DLD1 (cell line): ENCODE measurements around the gene PTPRN2.
"Not testable (repeated sequence)": the region's sequence is repeated elsewhere in the genome, so short reads cannot be mapped to it uniquely, and the experiment has no call there.

ENCODE experiments used
- in situ Hi-C: cut with HindIII; loops from 2 replicates; pipeline ENCODE4 v1.10.0; 2017; ENCODE audit warnings: low sequenced_read_pairs

Gene PTPRN2

DNA sequence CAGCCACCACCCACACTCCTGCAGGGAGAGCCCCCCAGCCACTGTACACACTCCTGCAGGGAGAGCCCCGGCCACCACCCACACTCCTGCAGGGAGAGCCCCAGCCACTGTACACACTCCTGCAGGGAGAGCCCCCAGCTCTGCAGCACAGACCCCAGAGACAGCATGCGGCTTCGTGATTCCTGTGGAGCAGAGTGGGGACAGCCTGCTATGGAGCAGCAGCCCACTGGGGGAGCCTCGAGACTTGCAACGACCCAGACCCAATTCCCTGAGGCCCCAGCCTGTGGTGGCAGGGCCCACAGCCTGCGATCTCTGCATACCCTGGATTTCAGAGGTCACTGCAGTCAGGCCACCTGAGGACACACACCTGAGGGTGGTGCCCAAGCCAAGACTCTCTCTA, 727.7 kb downstream of the PTPRN2 start:
- in situ Hi-C loops, result no loop called here

- in situ Hi-C loops, result no loop called here
These were observed 730.0 kb downstream of the PTPRN2 start for GRCh38 chr7:157857578-157858075.

DNA sequence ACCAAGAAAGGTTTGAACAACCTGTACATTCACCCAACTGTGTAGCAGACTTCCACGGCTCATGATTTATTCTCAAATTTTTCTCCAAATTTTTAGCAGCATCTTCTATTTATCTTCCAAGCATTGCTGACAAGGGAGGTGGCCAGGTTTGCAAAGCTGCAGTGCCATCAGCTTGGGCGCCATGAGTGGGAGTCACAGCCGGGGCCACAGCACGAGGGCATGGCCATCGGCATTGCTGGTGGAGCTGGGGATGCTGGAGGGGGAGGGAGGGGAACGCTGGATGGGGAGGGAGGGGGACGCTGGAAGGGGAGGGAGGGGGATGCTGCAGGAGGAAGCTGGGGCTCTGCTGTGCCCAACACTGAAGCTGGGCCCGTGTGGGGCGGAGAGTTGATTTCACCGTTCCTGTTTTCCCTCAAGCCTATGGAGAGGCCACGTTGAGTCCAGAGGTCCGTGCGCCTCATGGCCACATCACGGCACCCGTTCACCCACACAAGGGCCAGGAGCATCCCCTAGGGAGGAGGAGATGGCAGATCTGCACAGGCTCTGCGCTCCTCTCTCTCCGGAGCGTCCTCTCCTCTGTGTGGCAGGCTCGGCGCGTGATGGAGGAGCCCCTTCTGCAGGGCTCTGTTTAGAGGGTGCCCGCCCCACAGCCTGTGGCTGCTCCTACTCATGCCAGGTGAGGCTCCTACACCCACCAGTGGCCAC, 730.6 kb downstream of the PTPRN2 start:
- in situ Hi-C loops, result no loop called here

GRCh38 chr7:157855452-157856213, 732.0 kb downstream of the PTPRN2 start:
- in situ Hi-C loops, result no loop called here

GRCh38 chr7:157855016-157855415, 732.6 kb downstream of the PTPRN2 start:
- in situ Hi-C loops, result no loop called here

- in situ Hi-C loops, result no loop called here
These were observed 733.3 kb downstream of the PTPRN2 start for GRCh38 chr7:157854066-157854891.

- in situ Hi-C loops, result no loop called here
These were observed 733.9 kb downstream of the PTPRN2 start for GRCh38 chr7:157853789-157854065.

- in situ Hi-C loops, result no loop called here
These were observed 734.4 kb downstream of the PTPRN2 start for GRCh38 chr7:157853076-157853788.

DNA sequence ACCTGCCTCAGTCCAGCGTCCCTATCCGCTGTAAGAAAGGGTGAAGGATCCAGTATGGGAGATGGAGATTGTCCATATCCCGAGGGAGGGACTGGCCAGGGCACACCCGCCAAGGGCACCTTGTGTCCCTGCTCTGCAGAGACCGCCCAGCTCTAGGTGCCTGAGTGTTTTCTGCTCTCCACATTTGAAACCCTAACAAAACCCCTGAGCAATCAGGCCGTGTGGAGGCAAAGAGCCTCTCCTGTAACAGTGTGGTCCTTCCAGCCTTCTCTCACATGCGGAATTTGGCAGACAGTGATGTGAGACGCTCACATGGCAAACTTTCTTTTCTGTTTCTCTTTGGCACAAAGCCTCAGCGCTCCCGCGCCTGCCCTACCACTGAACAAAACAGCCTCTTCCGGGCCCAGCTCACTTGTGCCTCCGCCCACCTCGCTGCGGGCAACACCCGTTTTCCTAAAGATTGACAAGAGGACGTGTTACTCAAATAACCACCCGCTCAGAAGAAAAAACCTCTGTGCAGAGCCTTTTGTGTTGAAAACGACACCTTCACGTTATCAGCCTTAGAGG, 736.0 kb downstream of the PTPRN2 start:
- in situ Hi-C loops, result no loop called here

- in situ Hi-C loops, result no loop called here
These were observed 736.9 kb downstream of the PTPRN2 start for GRCh38 chr7:157850481-157851444.

DNA sequence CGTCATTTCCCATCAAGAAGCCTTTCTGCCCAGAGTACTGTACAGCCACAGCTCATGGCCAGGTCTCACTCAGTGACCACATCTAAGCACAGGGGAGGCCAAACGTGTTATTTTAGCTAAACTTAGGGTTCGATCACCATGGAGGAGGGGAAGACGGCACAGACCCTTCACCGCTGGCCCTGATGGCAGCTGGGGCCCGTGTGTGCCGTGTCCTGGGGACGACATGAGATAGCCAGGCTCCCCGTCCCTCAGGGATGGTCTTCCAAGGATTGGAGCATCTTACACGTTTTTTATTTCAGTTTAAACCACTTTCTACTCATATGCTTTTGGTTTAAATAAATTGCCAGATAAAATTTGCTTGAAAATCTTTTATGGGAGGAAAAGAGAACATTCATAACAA, 737.9 kb downstream of the PTPRN2 start:
- in situ Hi-C loops, result no loop called here

- in situ Hi-C loops, result no loop called here
These were observed 738.4 kb downstream of the PTPRN2 start for GRCh38 chr7:157849341-157849596.

DNA sequence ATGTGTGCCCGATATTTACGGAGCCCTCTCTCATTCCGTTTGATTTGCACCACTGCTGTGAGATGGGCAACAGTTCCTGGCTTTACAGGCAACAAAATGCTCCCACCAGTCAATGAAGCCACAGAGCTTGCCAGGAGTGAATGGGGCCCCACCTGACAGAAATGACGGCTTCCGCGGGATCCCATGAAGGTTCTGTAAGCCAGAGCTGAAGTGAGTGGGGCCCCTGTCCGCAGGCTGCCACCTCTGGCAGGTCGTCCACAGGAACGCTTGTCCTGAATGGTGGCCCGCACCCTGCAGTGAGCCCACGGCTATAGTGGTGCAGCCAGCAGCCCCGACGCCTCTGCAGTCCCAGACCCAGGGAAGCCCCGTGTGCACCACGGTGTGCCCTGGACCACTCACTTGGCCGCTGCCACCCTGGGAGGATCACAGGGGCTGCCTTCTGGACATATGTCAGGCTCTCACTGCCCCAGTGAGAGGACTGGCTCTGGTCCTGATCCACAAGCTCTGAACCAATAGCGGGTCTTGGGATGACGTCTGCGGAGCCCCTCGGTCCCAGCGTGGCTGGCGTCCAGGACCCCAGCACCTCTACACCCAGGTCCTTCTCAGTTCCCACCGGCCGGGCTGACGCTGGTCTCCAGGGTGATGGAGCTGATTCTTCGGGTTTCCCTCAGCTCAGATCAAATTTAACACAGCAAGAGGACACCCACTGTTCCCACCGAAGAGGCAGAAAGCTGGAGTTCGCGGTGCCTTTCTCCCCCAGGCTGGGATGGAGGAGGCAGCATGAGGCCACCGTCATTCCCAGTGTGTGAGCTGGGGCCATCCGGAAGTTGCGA, 738.9 kb downstream of the PTPRN2 start:
- in situ Hi-C loops, result no loop called here

DNA sequence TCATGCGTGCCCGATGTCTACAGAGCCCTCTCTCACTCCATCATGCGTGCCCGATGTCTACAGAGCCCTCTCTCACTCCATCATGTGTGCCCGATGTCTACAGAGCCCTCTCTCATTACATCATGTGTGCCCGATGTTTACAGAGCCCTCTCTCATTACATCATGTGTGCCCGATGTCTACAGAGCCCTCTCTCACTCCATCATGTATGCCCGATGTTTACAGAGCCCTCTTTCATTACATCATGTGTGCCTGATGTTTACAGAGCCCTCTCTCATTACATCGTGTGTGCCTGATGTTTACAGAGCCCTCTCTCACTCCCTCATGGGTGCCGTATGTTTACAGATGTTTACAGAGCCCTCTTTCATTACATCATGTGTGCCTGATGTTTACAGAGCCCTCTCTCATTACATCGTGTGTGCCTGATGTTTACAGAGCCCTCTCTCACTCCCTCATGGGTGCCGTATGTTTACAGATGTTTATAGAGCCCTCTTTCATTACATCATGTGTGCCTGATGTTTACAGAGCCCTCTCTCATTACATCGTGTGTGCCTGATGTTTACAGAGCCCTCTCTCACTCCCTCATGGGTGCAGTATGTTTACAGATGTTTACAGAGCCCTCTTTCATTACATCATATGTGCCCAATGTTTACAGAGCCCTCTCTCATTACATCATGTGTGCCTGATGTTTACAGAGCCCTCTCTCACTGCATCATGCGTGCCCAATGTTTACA, 739.7 kb downstream of the PTPRN2 start:
- in situ Hi-C loops, result not testable (repeated sequence)

DNA sequence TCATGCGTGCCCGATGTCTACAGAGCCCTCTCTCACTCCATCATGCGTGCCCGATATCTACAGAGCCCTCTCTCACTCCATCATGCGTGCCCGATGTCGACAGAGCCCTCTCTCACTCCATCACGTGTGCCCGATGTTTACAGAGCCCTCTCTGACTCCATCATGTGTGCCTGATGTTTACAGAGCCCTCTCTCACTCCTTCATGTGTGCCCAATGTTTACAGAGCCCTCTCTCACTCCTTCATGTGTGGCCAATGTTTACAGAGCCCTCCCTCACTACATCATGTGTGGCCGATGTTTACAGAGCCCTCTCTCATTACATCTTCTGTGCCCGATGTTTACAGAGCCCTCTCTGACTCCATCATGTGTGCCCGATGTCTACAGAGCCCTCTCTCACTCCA, 740.9 kb downstream of the PTPRN2 start:
- in situ Hi-C loops, result not testable (repeated sequence)

DNA sequence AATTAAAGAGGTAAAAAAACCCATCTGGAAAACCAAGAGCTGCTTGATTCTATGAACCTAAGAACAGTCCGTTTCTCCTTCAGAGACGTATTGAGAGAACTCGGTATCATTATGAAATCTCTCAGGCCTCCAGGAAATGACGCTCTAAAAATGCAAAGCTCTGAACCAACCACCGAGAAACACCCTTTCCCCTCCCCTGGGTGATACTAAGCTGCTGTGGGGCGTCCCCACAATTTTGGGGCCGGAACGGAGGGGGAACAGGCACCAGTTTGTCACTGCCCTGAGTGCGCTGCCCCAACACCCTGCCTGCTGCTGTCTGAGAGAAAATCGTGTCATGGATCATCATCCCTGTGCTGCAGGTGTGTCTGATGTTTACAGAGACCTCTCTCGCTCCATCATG, 741.4 kb downstream of the PTPRN2 start:
- in situ Hi-C loops, result no loop called here

DNA sequence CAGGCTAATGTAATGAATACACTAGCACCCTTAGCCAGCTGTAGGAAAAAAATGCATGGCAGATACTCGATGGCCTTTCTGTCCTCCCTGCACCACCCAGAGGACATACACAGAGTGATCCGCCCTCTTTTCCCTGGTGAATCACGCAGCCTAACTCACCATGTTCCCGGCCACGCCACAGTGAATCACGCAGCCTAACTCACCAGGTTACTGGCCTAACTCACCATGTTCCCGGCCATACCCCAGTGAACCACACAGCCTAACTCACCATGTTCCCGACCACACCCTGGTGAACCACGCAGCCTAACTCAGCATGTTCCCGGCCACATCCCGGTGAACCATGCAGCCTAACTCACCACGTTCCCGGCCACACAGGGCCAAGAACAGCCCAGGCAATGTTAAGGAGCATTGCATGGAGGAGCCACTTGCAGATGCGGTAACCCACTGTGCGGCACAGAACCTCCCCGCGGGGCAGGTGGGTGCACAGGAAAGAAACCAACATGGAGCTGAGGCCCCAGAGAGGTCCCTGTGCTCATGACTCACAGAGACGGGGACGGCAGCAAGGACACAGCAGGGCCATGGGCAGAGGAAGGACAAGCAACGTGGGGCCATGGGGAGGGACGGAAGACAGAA, 742.3 kb downstream of the PTPRN2 start:
- in situ Hi-C loops, result no loop called here

GRCh38 chr7:157844611-157845010, 743.0 kb downstream of the PTPRN2 start:
- in situ Hi-C loops, result no loop called here
